NCI-H226 (cell line): Measurements from ENCODE around the gene CXADR.

ENCODE experiments used
- DNase-seq: peaks from one replicate; pipeline ENCODE4 v3.0.0-alpha.2; 2015

Gene CXADR

DNA sequence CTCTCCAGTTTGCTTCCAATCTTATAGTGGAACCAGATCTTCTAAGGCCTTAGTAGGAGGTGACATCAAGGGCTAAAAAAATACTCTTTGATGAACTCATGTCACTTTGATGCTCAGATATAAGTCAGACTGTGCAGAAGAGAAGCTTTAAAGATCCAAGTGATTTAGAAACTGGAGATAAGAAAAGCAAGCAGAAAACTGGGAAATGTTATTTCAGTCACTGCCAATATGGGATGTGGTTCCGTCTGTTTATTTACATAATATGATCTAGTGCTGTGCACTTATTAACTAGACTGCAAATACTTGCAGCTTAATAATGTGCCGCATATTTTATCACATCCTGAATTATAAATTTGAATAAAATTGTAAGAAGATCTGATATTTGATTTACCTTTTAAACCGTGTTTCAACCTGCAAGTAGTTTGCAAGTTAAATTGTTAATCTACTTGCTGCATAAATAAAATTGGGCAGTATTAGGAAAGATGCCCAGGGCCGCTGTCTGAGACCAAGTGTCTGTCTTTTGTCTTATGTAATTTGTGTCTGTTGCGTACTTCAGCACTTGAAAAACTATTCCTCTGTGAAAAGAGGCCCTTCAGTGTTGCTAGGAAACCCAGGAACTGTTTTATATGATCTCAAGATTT lies 29.6 kb downstream of the CXADR start:
- DNase-seq: no peak

GRCh38 chr21:17545007-17545406 lies 32.2 kb downstream of the CXADR start:
- DNase-seq: no peak

DNA sequence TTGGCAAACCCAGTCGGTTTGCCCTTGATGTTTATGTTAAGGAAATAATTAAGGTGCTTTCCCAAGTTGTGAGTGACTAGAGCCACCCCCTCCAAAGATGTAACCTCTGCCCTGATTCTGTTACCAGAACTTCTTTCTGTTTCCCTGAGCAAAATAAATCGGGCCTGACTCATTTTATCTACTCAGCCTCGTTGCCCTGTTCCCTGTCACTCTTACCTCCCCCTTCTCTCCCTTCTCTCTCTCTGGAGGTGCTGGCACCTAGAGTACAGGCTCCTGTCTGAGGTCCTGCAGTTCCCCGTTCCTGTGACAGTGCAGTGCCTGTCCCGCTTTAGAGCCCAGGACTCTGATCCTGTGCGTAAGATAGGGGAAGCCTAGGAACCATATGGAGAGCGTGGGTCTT lies 35.4 kb downstream of the CXADR start:
- no peak for DNase-seq

DNA sequence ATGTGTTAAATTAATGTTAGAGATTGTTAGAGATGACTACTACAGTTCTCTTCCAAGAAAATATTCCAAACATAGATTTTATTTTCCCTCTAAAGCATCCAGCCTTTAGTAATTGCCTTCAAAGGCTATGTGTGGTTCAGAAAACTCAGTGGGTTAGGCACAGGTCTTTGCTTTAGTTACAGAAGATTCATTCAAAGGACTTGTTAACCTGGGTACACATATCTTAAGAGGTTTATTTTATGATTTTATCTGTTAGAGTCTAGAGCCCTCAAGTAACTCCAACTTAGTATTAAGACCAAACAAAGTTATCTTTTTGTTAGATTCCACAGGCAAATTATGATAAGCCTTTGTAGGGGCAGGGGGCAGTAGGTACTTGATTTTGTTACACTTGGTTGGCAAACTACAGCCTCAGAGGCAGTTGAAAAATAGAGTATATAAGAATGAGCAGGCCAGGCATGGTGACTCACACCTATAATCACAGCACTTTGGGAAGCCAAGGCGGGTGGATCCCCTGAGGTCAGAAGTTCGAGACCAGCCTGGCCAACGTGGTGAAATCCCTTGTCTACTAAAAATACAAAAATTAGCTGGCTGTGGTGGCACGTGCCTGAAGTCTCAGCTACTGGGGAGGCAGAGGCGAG lies 37.9 kb downstream of the CXADR start:
- peak; percentile 52 for DNase-seq

DNA sequence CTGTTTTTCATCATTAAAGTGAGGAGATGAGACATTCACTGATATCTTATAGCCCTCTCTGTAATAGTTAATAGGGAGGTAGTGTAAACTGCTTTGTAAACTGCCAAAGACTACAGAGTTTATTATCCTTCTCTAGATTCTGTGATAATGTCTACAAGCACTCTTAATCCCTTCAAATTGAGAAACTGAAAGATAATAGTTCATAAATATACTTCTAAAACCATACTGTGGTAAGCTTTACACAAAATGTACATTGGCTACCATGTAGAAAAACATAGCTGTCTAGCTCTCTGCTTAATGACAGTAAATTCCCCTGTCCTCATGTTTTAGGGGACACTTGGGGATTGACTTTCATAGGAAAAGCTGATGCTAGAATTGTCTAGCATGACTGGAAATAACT lies 39.6 kb downstream of the CXADR start:
- DNase-seq: no peak

DNA sequence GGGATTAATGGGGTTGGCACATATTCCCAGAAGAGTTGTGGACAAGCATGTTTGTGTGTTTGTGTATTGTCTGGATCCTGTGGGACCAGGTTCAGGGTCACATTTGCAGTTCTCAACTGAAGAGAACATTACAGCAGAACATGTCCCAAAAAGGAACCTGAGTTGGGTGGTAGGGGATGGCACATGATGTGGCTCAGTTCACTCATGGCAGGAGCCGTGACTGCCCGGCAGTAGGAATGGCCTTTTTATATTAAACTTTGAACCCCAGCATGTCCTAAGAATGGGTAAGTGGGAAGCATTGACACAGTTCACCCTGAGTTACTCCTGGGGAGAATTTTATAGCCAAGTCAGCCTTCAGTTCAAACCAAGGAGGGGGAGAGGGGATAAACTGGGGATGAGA lies 41.3 kb downstream of the CXADR start:
- DNase-seq: no peak

DNA sequence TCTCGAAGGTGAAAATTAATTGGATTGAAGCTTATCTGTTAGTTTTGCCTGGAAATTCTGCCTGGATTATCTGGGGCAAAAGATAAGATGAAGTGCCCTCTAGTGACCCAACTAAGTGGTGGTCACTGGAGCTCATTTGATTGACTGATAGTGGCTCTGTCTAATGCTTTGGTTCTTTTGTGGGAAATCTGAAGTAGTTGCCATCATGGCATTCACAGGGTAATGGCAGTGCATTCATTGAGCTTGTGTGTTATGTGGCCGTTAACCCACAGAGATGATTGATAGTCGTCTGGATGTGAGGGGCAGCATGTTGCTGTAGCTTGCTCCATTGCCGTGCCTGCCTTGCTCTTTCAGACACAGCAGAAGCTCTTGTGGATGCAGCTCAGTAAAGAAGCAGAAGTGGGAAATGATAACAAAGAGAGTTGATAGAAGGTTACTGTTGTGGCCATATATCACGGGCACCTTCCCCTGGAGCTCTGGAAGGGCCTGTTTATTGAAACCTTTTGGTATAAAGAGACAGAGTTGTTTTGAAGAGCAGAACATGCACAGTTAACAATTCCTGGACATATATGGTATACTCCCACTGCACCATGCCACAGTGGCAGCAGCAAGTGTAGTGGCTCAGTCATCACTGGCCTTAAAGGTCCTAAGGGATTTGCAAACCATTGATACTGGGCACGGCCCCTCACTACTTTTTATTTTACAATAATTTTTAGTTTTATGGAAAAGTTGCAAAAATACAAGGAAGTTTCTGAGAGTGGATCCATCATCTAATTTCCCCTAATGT lies 42.0 kb downstream of the CXADR start:
- DNase-seq: no peak

GRCh38 chr21:17560377-17561025 lies 47.7 kb downstream of the CXADR start:
- DNase-seq: no peak

GRCh38 chr21:17570786-17571185 lies 57.9 kb downstream of the CXADR start:
- no peak for DNase-seq

- DNase-seq: no peak
Observed at GRCh38 chr21:17572431-17572830, 59.6 kb downstream of the CXADR start.

GRCh38 chr21:17575076-17575475 lies 62.2 kb downstream of the CXADR start:
- DNase-seq: no peak

GRCh38 chr21:17576080-17576835 lies 63.4 kb downstream of the CXADR start:
- DNase-seq: no peak

- DNase-seq: no peak
Observed at GRCh38 chr21:17577701-17578100, 64.9 kb downstream of the CXADR start.

DNA sequence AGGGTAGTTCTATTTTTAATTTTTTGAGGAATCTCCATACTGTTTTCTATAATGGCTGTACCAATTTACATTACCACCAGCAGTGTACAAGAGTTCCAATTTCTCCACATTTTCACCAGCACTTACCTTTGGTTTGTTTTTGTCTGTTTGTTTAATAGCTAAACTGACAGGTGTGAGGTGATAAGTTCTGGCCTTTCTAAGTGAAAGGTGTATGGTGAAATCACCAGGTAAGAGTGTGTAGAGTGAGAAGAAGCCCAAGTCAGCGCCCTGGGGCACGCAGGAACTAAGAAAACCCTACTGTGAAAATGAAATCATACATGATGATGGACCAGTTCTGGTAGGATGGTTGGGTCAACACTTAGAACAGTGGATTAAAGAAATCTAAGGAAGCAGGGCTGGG lies 65.3 kb downstream of the CXADR start:
- no peak for DNase-seq

DNA sequence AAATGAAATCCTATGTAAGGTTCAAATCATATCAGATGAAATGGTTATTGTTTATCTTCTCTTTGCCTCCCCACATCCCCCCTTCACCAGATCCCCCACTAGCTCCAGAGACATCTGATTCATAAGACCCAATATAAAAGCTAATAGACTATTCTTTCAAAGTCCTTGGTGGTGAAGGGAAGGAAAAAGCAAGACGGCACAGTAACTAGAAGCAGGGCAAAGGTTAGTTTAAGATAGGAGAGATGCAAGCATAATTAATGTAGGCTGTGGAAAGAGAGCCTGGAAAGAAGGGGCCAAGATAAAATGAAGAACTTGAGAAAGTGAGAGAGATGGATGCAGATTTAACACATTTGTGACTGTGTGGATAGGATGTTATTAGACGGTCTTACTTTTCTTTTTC lies 66.0 kb downstream of the CXADR start:
- DNase-seq: no peak

DNA sequence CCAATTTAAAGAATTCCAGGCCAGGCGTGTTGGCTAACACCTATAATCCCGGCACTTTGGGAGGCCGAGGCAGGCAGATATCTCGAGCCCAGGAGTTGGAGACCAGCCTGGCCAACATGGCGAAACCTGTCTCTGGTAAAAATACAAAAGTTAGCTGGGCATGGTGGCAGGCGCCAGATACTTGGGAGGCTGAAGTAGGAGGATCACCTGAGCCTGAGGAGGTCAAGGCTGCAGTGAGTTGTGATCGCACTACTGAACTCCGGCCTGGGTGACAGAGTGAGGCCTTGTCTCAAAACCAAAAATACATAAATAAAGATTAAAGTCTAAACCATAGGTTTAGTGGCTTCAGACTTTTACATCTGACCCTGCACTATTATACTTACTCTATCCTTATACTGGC lies 67.5 kb downstream of the CXADR start:
- DNase-seq: no peak

DNA sequence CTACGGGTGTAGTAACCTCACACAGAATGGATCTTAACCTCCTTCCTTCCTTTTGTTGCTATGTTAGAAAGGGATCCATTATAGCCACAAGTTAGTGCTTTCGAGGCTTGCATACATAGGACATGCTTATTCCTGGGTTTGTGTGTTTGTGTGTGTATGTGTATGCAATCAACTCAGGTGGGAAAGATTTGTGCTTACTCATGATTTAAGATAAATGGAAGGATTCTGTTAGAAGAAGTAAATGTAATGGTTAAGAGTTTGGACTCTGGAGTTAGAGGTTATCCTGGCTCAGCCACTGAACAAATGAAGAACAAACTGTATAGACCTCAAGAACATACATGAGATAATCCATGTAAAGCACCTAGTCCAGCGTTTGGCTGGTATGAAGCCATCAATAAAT lies 71.1 kb downstream of the CXADR start:
- no peak for DNase-seq

- peak; percentile 20 for DNase-seq
Observed at GRCh38 chr21:17585875-17586450, 73.1 kb downstream of the CXADR start.

DNA sequence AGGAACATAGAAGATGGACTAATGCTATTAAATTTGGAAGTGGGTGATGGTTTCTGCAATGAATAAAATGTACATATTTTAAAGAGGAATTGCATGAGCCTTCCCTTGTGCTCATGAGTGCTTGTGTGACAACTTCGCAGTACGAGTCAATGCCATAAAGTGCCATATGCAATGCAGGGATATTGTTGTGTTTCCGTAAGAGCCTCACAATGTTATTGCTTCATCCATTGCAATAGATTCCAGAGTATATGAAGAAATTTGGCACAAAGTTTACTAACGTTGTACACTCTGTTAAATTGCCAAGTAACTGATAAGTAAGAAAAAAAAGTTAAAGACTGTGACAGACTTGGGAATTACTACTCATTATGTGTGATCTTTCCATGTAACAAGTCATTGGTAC lies 77.6 kb downstream of the CXADR start:
- DNase-seq: peak; percentile 16

GRCh38 chr21:17597680-17598079 lies 84.8 kb downstream of the CXADR start:
- no peak for DNase-seq

DNA sequence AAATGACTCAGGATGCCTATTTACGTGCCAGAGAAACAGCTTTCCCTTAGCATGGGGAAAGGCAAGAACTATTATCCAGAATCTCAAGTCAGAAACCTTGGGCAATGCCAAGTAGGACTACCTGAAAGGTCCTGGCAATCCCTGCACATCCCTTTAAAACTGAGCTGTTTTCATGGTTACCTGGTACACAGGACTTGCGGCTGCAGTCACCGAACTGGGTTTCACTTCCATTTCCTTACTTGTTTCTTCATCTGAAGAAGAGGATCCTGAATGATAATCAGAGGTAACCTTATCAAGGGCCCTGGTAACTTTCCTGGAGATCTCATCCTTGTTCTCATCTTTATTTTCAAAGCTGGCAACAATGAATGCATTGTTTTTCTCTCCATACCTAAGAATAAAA lies 85.6 kb downstream of the CXADR start:
- DNase-seq: no peak

- DNase-seq: no peak
Observed at GRCh38 chr21:17602874-17603273, 90.0 kb downstream of the CXADR start.

- no peak for DNase-seq
Observed at GRCh38 chr21:17607684-17608083, 94.8 kb downstream of the CXADR start.
